ENCODE data around the gene C3orf52.

DNA sequence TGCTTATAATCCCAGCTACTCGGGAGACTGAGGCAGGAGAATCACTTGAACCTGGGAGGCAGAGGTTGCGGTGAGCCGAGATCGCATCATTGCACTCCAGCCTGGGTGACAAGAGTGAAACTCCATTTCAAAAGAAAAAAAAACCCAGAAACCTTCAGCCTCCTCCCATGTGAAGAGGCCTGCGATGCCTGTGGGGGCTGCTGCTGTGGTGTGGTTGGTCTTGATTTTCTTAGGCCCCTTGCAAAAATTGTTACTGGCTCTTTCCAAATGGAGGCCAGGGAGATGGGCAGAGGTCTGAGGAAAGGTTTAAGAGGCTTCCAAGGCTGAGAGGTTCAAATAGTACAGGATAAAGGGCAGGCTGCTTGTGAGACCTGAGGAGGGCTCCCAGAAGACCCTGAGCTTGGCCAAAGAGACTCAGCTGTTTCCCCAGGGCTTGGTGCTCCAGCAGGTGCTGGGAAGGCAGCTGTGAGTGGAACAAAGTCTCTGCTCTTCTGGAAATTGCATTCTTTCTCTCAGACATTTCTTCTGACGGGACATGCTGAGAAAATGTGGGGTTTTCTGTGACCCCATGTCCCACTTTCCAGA, 28.5 kb downstream of the C3orf52 start:
- TF ChIP-seq, protein P1, sequence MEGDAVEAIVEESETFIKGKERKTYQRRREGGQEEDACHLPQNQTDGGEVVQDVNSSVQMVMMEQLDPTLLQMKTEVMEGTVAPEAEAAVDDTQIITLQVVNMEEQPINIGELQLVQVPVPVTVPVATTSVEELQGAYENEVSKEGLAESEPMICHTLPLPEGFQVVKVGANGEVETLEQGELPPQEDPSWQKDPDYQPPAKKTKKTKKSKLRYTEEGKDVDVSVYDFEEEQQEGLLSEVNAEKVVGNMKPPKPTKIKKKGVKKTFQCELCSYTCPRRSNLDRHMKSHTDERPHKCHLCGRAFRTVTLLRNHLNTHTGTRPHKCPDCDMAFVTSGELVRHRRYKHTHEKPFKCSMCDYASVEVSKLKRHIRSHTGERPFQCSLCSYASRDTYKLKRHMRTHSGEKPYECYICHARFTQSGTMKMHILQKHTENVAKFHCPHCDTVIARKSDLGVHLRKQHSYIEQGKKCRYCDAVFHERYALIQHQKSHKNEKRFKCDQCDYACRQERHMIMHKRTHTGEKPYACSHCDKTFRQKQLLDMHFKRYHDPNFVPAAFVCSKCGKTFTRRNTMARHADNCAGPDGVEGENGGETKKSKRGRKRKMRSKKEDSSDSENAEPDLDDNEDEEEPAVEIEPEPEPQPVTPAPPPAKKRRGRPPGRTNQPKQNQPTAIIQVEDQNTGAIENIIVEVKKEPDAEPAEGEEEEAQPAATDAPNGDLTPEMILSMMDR (IDR thresholded peaks at IDR 0.05): no peak
- no peak for TF ChIP-seq POLR2A (IDR thresholded peaks at IDR 0.05)

Data from thyroid gland (tissue), 4 donors.